Measurements from ENCODE around the gene TNS4.

GRCh38 chr17:40440166-40440565, 61.3 kb downstream of the TNS4 start:
- no peak for TF ChIP-seq POLR2A (IDR thresholded peaks at IDR 0.05)
- no peak for TF ChIP-seq CTCF (IDR thresholded peaks at IDR 0.05)
